H1 (cell line): ENCODE results near the gene GYPC. TPM values are rescaled to one million over a fixed set of nuclear protein-coding genes. Genes with fewer than 3 reads are reported as not detected.

Experiments used
- CTCF ChIA-PET: fragments of 300-600 bp; sonication (Branson Sonifier 250); formaldehyde crosslinking; loops from one replicate; lab custom pipeline; 2021; ENCODE audit not compliant: partially characterized antibody; lab: Charles Lee
- POLR2A ChIA-PET: fragments of 300-600 bp; sonication (Branson Sonifier 250); formaldehyde crosslinking; loops from one replicate; lab custom pipeline; 2021; ENCODE audit warnings: inconsistent platforms; ENCODE audit not compliant: partially characterized antibody; lab: Charles Lee
- DNase-seq, 2 experiments: peaks; one replicate each; pipeline versions ENCODE4 v3.0.0 to v3.0.0-alpha.2; 2010 to 2022; ENCODE audit warnings: low spot score in 2 of 2, low read depth in 1 of 2, mixed read lengths in 1 of 2
- FAIRE-seq: peaks from 2 replicates; lab custom pipeline; 2011; peaks lifted over from hg19 to GRCh38; lab: Jason Lieb, UNC
- H2AFZ ChIP-seq: 2 replicates; pipeline ENCODE4 v1.8.1; 2012; ENCODE audit warnings: low read length, inconsistent platforms
- H2AK5ac ChIP-seq: 2 replicates; pipeline ENCODE4 v1.6.1; 2013; ENCODE audit warnings: low read depth, low read length
- H2BK120ac ChIP-seq: replicated peaks from 2 replicates; pipeline ENCODE3; 2013; ENCODE audit warnings: low read depth, low read length, inconsistent platforms
- H2BK12ac ChIP-seq: 2 replicates; pipeline ENCODE4 v1.6.1; 2013; ENCODE audit warnings: low read depth, low read length
- H2BK15ac ChIP-seq: 2 replicates; pipeline ENCODE4 v1.6.1; 2013; ENCODE audit warnings: low read length
- H2BK20ac ChIP-seq: 2 replicates; pipeline ENCODE4 v1.6.1; 2013; ENCODE audit warnings: low read length
- H2BK5ac ChIP-seq: 2 replicates; pipeline ENCODE4 v1.6.1; 2013; ENCODE audit warnings: low read depth, low read length
- H3K14ac ChIP-seq: 2 replicates; pipeline ENCODE4 v1.6.1; 2013; ENCODE audit warnings: inconsistent platforms; ENCODE audit not compliant: insufficient read length
- H3K18ac ChIP-seq: 2 replicates; pipeline ENCODE4 v1.6.1; 2013; ENCODE audit warnings: low read length; ENCODE audit errors: extremely low read depth
- H3K23ac ChIP-seq: 2 replicates; pipeline ENCODE4 v1.6.1; 2013; ENCODE audit warnings: inconsistent platforms; ENCODE audit not compliant: insufficient read length
- H3K23me2 ChIP-seq: 2 replicates; pipeline ENCODE4 v1.6.1; 2013; ENCODE audit warnings: low read depth, low read length
- H3K27ac ChIP-seq: 2 replicates; pipeline ENCODE4 v1.6.1; 2011; ENCODE audit warnings: low read depth, low read length, inconsistent platforms
- H3K27me3 ChIP-seq, 4 experiments: replicated peaks in 1 of 4; 1 replicate in 1 of 4; 2 replicates in 3 of 4; pipeline versions ENCODE4 v1.6.1 to v1.8.1; 2011 to 2013; ENCODE audit warnings: low read length in 3 of 4, mild to moderate bottlenecking in 3 of 4, inconsistent platforms in 2 of 4, mixed read lengths in 2 of 4, moderate library complexity in 1 of 4; ENCODE audit not compliant: control insufficient read depth in 3 of 4, insufficient read depth in 3 of 4; ENCODE audit errors: extremely low read depth in 1 of 4
- H3K36me3 ChIP-seq, 4 experiments: 2 replicates each; pipeline versions ENCODE4 v1.6.1 to v1.8.1; 2011 to 2013; ENCODE audit warnings: mild to moderate bottlenecking in 4 of 4, low read length in 3 of 4, moderate library complexity in 2 of 4, control low read depth in 1 of 4, inconsistent platforms in 1 of 4; ENCODE audit not compliant: insufficient read depth in 4 of 4, control insufficient read depth in 2 of 4
- H3K4ac ChIP-seq: replicated peaks from 2 replicates; pipeline ENCODE3; 2013; ENCODE audit warnings: low read length, low read depth, mixed read lengths, inconsistent platforms; ENCODE audit not compliant: insufficient read length
- H3K4me1 ChIP-seq, 4 experiments: replicated peaks in 1 of 4; 1 replicate in 1 of 4; 2 replicates in 3 of 4; pipeline versions ENCODE4 v1.6.1 to v1.8.1; 2011 to 2013; ENCODE audit warnings: low read length in 3 of 4, inconsistent platforms in 2 of 4, mixed read lengths in 1 of 4; ENCODE audit not compliant: insufficient read depth in 4 of 4, control insufficient read depth in 3 of 4
- H3K4me2 ChIP-seq, 2 experiments: 2 replicates each; pipeline versions ENCODE4 v1.6.1 to v1.8.1; 2011 to 2013; ENCODE audit warnings: low read depth in 2 of 2, low read length in 2 of 2, control low read depth in 1 of 2, inconsistent platforms in 1 of 2, mild to moderate bottlenecking in 1 of 2; ENCODE audit not compliant: insufficient read depth in 1 of 2
- H3K4me3 ChIP-seq, 4 experiments: fragments of 200-600, 300-600 bp in 1 of 4; sonication (generic), shearing (Covaris generic), sonication (Bioruptor Twin) in 1 of 4; 2 replicates each; pipeline versions ENCODE4 v1.5.1 to v1.8.1; 2011 to 2016; ENCODE audit warnings: low read length in 4 of 4, low read depth in 3 of 4, control low read depth in 2 of 4, inconsistent platforms in 2 of 4, mild to moderate bottlenecking in 2 of 4, mixed read lengths in 1 of 4, moderate library complexity in 1 of 4; ENCODE audit not compliant: insufficient read depth in 2 of 4; ENCODE audit errors: extremely low read depth in 1 of 4
- H3K56ac ChIP-seq: replicated peaks from 2 replicates; pipeline ENCODE3; 2013; ENCODE audit warnings: low read depth, mild to moderate bottlenecking, mixed read lengths, low read length, inconsistent platforms; ENCODE audit not compliant: insufficient read length
- H3K79me1 ChIP-seq: 2 replicates; pipeline ENCODE4 v1.6.1; 2013; ENCODE audit warnings: low read depth, low read length, control low read depth
- H3K79me2 ChIP-seq, 2 experiments: 2 replicates each; pipeline versions ENCODE4 v1.6.1 to v1.8.1; 2012 to 2013; ENCODE audit warnings: low read length in 2 of 2, mild to moderate bottlenecking in 2 of 2, inconsistent platforms in 1 of 2; ENCODE audit not compliant: insufficient read depth in 2 of 2, control insufficient read depth in 1 of 2
- H3K9ac ChIP-seq, 4 experiments: replicated peaks in 1 of 4; 1 replicate in 1 of 4; 2 replicates in 3 of 4; pipeline versions ENCODE4 v1.6.1 to v1.8.1; 2011 to 2013; ENCODE audit warnings: low read depth in 3 of 4, low read length in 3 of 4, control low read depth in 2 of 4, mild to moderate bottlenecking in 2 of 4, moderate library complexity in 2 of 4, inconsistent platforms in 1 of 4; ENCODE audit errors: extremely low read depth in 1 of 4
- H3K9me3 ChIP-seq, 2 experiments: 2 replicates each; pipeline versions ENCODE4 v1.6.1 to v1.8.1; 2012 to 2013; ENCODE audit warnings: mild to moderate bottlenecking in 2 of 2, moderate library complexity in 2 of 2, control low read depth in 1 of 2, inconsistent platforms in 1 of 2, low read depth in 1 of 2, low read length in 1 of 2, mixed read lengths in 1 of 2; ENCODE audit not compliant: insufficient read depth in 2 of 2
- H4K20me1 ChIP-seq, 2 experiments: replicated peaks in 1 of 2; 2 replicates each; pipeline versions ENCODE3 to v1.8.1; 2011 to 2013; ENCODE audit warnings: inconsistent platforms in 2 of 2, low read length in 2 of 2, mild to moderate bottlenecking in 1 of 2; ENCODE audit not compliant: insufficient read depth in 2 of 2, control insufficient read depth in 1 of 2
- H4K5ac ChIP-seq: 2 replicates; pipeline ENCODE4 v1.6.1; 2013; ENCODE audit warnings: low read length, low read depth, mixed read lengths, inconsistent platforms; ENCODE audit not compliant: insufficient read length
- H4K8ac ChIP-seq: 2 replicates; pipeline ENCODE4 v1.8.0; 2013; ENCODE audit warnings: mild to moderate bottlenecking, moderate library complexity, low read length, inconsistent platforms; ENCODE audit not compliant: insufficient read depth; ENCODE audit errors: extremely low read depth
- H4K91ac ChIP-seq: replicated peaks from 2 replicates; pipeline ENCODE3; 2013; ENCODE audit warnings: low read length, mixed read lengths, inconsistent platforms; ENCODE audit not compliant: insufficient read length
- E2F6 ChIP-seq: IDR thresholded peaks from 2 replicates; pipeline ENCODE4 v1.6.1; 2012; ENCODE audit warnings: inconsistent platforms
- KDM1A ChIP-seq: fragments of 200-600, 300-600 bp; sonication (generic); IDR thresholded peaks from 2 replicates; pipeline ENCODE4 v1.7.1; 2016; ENCODE audit warnings: mild to moderate bottlenecking, low read length, borderline replicate concordance
- KDM4A ChIP-seq: IDR thresholded peaks from one replicate; pipeline ENCODE4 v1.7.1; 2012; ENCODE audit warnings: low read depth, mild to moderate bottlenecking, moderate library complexity, low read length, inconsistent platforms; ENCODE audit not compliant: severe bottlenecking
- SAP30 ChIP-seq: fragments of 300-600 bp; sonication (generic); IDR thresholded peaks from 2 replicates; pipeline ENCODE4 v1.7.1; 2012; ENCODE audit warnings: low read length, moderate library complexity, mild to moderate bottlenecking, inconsistent platforms; ENCODE audit not compliant: insufficient read depth, insufficient replicate concordance
- SP4 ChIP-seq: IDR thresholded peaks from 2 replicates; pipeline ENCODE4 v1.6.1; 2012; ENCODE audit warnings: low read length, inconsistent platforms
- TCF12 ChIP-seq: IDR thresholded peaks from 2 replicates; pipeline ENCODE4 v1.6.1; 2011; ENCODE audit warnings: low read depth, mild to moderate bottlenecking, low read length
- TEAD4 ChIP-seq: IDR thresholded peaks from 2 replicates; pipeline ENCODE4 v1.6.1; 2012; ENCODE audit warnings: low read depth, low read length, inconsistent platforms, mixed read lengths
- ZNF274 ChIP-seq: IDR thresholded peaks from 2 replicates; pipeline ENCODE4 v1.7.0; 2012; ENCODE audit warnings: low read length, borderline replicate concordance; ENCODE audit errors: extremely low read depth
- WGBS, 2 experiments: shearing (Covaris generic) in 1 of 2; methylation state at CpG; one replicate each; pipeline versions ENCODE4 v1.1.6 to v1.1.7; 2013 to 2015; ENCODE audit warnings: low lambda C conversion rate in 2 of 2, mixed read lengths in 2 of 2, inconsistent platforms in 1 of 2, low coverage in 1 of 2, missing lambda C conversion rate in 1 of 2; ENCODE audit not compliant: insufficient replicate concordance in 2 of 2, insufficient coverage in 1 of 2, insufficient read length in 1 of 2; ENCODE audit errors: extremely low coverage in 1 of 2, missing lambda C conversion rate in 1 of 2; 5-methylcytosine and 5-hydroxymethylcytosine counted together
- polyA plus RNA-seq, 7 experiments: library from polyadenylated mRNA; depleted of rRNA in 3 of 7; stranded (reverse) in 5 of 7; unstranded in 2 of 7; fragments of >200 nt in 5 of 7; fragments of 200-250 nt in 2 of 7; gene quantifications; 1 replicate in 5 of 7; 2 replicates in 1 of 7; 4 replicates in 1 of 7; pipeline versions ENCODE4 v1.2.1 to v1.2.3, GENCODE V29; 2011 to 2013; ENCODE audit warnings: missing spikeins in 2 of 7, mixed read lengths in 2 of 7
- total RNA-seq: library from RNA; stranded (reverse); fragmentation: NEBNext Ultra II Directional; extraction: Animal tissue kit (Norgen Biotek cat#: 25700); gene quantifications from 2 replicates; pipeline ENCODE4 v1.2.1, GENCODE V29; 2021

Gene GYPC
- total and polyA plus RNA-seq, 2 of the 8 experiments (the other 6 are each of a cell fraction or from before 2014, with no cell fraction given): 26.8 to 53.6 TPM

- no peaks in the 10 kb centered on the region for H3K79me1 ChIP-seq
- no peak overlapping the region for H2BK15ac ChIP-seq
- H3K9me3 ChIP-seq: no peaks in the 10 kb centered on the region
- ChIA-PET POLR2A (no interaction called here), CTCF (interaction anchor here (1.0 kb wide), 1 partner anchor 21 kb away, joined by 3 read pairs; no protein-coding TSS in a partner anchor)
- no peaks in the 10 kb centered on the region for H3K23me2 ChIP-seq
- H3K79me2 ChIP-seq: no peaks in the 10 kb centered on the region
- no peak overlapping the region for H3K4ac ChIP-seq
- no peak for FAIRE-seq
- no peak overlapping the region for H3K18ac ChIP-seq
- 86% methylated on average over 7 of the region's 9 CpGs; no CpG with 5 or more reads in 1 of the 2 experiments for WGBS, 2 experiments
- H3K9ac ChIP-seq: no peak overlapping the region
- no peak overlapping the region for H3K4me3 ChIP-seq
- DNase-seq: no peak
- no peak overlapping the region for H3K56ac ChIP-seq
- H3K4me2 ChIP-seq: no peak overlapping the region
- no peaks in the 10 kb centered on the region for H3K36me3 ChIP-seq
- 0 out of 2 replicates have a peak overlapping the region, but pooled peaks have one; percentile 11 for H4K8ac ChIP-seq
- H3K4me1 ChIP-seq: peaks cover 0 to 8% (median 3%) of the 10 kb centered on the region in 4 experiments; a peak in 4 of 7 replicates
- H2BK120ac ChIP-seq: no peak overlapping the region
- TF ChIP-seq SP4: no peak
- TF ChIP-seq KDM1A: no peak
- no peak for TF ChIP-seq ZNF274
- TF ChIP-seq SAP30: no peak
- no peak for TF ChIP-seq TCF12
- TF ChIP-seq TEAD4: no peak
- TF ChIP-seq E2F6: no peak
- TF ChIP-seq KDM4A: no peak
- H3K27me3 ChIP-seq: no peaks in the 10 kb centered on the region
- no peak overlapping the region for H2BK12ac ChIP-seq
- no peak overlapping the region for H3K27ac ChIP-seq
- H3K23ac ChIP-seq: no peak overlapping the region
- no peak overlapping the region; the same call in 1 of the 2 replicates for H2BK5ac ChIP-seq
- no peak overlapping the region for H4K5ac ChIP-seq
- H2AFZ ChIP-seq: no peak overlapping the region
- no peak overlapping the region for H4K91ac ChIP-seq
- no peak overlapping the region; the same call in 1 of the 2 replicates for H2AK5ac ChIP-seq
- H4K20me1 ChIP-seq: no peaks in the 10 kb centered on the region
- no peak overlapping the region for H3K14ac ChIP-seq
- no peak overlapping the region for H2BK20ac ChIP-seq
These were observed 9.5 kb downstream of the GYPC start for GRCh38 chr2:126665483-126665882.
